HG03558 (cell line): ENCODE data around the gene RIPOR2.
"Not testable (repeated sequence)": the region's sequence is repeated elsewhere in the genome, so short reads cannot be mapped to it uniquely, and the experiment has no call there.

Source experiments
- ATAC-seq: cut with Tn5 transposase; IDR thresholded peaks from one replicate; pipeline ENCODE4 v1.9.1; 2021; ENCODE audit warnings: moderate number of reproducible peaks; ENCODE audit not compliant: unreplicated experiment; ENCODE audit errors: extremely low read depth

RIPOR2 gene

DNA sequence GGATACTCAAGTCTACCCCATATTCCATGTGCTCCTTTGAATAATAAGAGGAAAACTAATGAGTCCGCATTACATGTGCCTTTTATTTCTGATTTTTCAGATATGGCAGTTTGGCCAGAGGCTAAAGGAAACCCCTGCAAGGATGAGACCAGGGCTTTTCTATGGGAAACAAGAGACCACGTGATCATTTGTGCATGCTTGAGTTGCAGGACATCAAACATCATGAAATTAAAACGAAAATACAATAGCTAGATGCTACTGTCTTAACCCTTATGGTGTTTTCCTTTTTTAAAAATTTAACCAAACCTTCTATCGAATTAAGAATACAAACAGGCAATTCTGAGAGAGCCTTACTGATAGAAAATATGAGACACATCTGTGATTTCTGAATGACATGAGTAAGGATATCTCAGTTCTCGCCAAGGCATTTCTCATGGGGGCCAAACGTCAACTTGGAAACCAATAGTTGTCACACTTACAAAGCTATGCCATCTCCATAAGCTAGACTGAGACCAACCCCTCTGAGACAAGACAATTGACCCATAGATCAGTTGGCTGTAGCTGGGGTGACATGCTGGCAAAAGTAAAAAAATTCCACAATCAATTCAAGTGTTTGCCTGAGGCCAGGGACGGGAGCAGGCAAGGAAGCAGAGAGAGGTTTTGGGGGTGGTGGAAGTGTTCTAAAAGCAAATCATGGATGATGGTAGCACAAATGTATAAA, 52.8 kb downstream of the RIPOR2 start:
- no peak for ATAC-seq

DNA sequence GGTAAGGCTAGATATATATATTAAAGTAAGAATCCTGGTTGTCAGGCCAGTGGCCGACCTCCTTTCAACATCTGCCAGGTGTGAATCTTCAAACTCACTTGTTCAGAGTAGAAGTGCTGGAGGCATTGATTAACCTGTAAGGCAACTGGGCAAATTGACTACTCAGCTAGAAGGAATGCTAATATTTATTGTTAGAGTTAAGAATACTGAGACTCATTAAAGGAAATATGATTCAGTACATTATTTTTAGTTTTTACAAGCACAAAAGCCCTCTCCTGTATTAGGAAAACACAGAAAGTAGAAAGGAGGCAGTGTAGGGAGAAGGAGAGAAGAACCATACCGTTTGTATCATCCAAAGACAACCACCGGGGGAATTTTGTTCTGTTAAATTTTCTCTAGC, 53.5 kb downstream of the RIPOR2 start:
- no peak for ATAC-seq

DNA sequence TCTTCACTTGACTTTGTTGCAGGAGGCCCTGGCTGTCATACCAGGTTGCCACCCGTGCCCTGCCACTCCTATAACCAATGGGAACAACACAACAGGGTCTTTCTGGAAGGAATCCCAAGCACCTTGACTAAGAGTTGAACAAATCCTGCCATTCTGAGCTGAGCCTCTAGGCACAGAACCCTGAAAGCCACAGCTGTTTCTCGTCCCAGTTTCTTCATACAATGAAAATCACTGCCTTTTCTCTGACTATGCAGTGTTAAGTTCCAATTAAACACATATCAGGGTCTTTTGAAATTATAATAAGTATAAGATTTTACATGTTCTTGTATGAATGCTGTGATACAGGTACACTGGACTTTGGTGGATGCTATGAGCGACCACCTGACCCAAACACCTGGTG, 54.4 kb downstream of the RIPOR2 start:
- ATAC-seq = no peak

DNA sequence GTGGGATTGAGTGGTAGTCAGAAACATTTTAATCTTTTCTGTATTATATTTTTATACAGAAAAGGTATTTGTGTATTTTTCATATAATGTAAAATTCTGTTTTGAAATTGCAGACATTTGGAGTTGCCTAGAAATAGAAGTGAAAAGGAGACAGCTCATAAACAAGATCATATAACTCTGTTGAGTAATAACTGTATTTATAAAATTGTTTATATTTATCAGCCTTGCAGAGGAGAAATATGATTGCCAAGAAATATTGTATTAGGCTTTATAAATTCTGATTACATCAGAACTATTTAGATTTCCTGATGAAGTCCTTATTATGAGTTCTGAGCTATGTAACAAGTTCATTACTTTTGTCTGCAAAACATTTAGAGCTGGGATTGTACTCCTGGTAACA, 55.3 kb downstream of the RIPOR2 start:
- no peak for ATAC-seq

DNA sequence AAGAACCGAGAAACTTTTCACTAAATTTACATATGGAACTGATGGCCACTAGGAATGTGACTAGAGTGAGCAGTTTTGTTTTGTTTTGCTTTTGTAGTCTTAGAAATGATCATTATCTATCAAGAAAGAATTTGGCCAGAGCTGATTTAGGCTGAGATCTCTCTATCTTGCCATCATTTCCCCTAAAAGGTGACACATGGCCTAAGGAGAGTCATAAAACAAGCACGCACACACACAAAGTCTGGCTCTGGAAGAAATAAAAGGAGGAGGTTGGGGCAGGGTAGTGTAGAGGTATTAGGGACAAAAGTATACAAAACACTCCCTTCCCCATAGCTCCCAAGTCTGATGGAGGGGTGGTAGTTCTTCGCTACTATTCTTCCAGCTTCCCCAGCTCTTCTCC, 56.4 kb downstream of the RIPOR2 start:
- ATAC-seq = no peak

DNA sequence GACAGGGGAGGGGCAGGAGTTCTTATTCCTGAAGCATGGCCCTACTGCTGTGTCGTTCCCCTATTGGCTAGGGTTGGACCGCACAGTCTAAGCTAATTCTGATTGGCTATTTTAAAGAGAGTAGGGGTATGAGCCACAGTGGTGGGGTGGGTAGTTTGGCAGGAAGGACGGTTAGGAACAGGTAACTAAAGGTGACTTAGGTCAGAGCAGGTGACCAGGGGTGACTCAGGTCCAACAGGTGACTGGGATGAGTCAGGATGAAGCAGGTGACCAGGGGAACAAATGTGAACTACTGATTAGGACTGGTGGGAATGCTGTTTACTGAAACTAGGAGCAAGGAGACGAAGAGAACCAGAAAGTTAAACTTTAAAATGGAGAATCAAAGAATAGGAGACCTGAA, 58.0 kb downstream of the RIPOR2 start:
- not testable (repeated sequence) for ATAC-seq

DNA sequence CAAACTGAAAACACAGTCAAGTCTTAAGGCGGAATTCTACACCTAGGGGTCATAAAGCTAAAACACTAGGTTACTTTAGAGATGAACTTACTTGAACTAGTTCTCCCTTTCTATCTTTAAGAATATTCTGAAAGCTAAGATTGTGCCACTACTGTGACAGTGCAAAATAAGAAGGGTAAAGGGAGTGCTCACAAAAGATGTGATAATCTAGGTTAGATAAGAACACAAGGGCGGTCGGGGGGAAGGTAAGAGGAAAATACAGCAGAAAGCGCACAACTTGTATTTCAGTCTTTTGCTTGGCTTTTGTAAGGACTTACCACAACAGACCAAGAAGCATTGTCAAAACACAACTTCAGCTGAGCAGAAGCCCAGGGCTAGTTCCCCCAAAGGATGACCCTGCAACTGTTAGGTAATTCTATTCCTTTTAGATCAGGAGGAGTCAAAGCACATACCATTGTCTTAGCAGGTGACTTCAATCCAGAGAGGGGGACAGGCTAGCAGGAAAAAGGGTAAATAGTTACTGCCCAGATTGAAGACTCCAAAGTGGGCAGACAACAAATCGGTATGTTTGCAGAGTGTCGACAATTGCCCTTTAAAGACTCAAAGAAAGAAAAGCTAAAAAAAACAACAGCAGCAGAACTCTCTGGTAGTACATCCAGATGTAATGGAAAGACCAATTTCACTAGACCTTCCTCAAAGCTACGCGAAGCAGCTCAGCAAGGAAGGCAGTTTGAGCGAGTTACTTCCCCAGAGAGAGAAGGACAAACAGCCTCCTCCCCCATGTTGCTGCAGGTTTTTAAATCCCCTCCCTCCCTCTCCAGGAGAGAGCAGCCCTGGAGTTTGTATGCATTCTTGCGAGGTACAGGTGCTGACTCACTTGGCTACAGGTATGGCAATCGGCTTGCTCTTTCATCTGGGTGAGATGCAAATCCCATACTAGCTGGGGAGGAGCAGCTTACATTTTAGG, 59.0 kb downstream of the RIPOR2 start:
- ATAC-seq = no peak

DNA sequence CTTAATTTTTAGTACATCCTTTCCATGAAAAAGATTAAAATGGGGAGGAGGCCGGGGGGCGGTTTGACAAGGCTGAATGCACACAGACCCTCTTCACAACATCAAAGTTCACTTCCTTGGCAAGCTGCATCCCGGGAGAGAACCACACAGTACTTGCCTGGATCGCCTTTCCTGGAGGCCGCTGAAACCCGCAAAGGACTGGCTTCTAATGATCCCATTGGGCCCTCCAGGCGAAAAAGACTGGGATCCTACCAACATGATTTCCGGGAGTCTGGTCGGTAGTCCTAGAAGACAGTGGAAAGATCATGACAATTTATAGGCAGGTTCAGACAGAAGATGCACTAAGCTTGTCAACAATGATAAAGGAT, 60.2 kb downstream of the RIPOR2 start:
- ATAC-seq = no peak

DNA sequence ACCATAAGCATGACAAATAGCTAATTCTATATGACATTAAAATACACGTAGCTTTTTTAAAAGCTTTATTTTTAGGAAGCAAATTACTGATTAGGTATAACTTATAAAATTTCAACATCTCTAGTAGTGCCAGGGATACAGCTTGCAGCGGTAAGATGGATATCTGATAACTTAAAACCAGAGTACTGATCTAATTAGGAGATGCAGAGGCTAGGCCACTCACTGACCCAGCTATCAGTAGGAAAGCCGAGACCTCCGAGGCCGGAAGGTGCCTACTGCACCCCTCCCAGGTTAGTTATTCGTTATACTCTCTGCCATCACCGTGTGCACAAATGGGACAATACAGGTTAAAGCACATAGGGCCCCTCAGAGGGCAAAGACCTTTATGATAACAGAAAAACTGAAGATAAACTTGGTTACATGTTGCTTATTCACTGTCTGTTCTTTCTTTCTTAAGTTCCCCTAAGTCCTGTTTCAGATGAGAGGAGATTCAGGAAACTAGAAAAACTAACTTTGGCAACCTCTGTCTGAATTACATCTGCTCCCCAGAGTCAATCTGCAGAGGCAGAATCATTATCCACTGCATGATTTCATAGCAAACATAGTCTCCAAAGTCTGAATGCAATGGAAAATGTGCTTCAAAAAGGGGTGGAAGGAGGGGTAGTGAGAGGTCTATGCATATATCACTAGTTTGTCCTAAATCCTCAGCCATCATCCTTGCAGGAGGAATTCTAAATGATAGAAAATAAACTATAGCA, 60.8 kb downstream of the RIPOR2 start:
- no peak for ATAC-seq

DNA sequence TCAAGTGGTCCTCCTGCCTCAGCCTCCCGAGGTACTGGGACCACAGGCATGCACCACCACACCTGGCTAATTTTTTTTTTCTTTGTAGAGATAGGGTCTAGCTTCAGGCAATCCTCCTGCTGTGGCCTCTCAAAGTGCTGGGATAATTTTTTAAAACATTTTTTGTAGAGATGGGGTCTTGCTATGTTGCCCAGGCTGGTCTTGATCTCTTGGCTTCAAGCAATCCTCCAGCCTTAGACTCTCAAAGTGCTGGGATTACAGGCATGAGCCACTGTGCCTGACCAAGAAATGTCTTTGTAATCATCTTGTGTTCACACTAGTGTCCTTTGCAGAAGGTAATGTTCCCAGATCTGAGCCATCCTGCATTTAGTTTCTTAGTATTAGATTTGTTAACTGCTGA, 61.6 kb downstream of the RIPOR2 start:
- ATAC-seq = no peak

DNA sequence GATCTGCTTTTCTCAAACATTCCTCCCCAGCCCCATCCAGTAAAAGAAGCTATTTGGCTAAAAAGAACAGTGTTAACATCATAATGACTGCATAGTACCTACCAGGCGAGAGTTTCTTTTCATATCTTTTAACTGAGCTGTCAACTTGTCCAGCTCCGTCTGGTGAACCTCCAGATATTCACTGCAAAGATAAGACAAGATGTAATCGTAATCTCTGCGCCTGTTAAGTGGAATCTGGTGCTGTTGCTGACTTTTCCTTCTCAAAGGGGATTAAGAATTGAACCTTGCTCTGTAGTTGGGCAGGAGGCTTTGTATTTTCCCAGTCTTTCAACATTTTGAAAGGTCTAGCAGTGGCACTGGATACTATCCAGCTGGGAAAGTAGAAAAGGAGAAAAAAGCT, 63.0 kb downstream of the RIPOR2 start:
- no peak for ATAC-seq

DNA sequence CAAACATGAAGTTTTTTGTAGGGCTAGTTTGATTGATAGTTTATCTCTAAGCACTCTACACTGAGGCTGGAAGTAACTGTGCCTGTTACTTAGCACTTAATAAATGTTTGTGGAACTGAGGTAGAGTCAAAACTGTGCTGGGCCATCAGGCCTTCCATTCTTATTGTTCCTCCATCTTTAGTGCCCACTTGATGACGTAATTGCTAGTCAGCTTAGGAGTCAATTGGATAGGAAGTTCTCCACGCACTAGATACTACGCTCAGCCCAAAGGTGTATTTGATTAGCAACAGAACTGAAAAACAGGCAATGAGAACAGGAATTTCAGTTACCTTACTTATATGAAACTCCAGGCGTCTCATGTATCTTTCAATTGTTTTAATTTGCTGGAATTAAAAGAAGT, 67.0 kb downstream of the RIPOR2 start:
- no peak for ATAC-seq

DNA sequence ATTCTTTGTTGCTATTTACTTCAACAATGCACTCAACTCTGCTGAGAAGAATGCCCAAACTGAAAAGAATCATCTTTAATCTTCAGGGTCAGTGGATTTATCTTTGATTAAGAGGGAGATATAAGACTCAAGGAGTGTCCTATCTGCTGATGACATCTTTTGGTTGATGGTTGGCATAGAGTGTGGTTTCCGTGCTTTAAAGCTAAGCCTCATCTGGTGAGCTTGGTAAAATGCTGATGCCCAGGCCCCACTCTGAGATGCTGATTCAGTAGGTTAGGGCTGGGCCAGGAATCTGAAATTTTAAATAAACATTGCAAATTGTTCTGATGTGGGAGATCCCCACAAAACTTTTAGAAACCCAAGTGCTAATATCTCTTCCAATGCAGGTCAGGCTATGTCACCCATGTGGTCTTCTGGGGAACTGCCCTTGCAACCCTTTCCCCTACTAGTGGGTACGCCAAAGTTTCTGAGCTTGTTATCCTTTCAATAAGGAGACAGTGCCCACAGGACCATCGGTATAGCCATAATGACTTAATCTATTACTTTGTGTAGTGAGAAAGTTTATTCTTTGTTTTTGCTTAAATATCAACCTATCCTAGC, 68.6 kb downstream of the RIPOR2 start:
- no peak for ATAC-seq

DNA sequence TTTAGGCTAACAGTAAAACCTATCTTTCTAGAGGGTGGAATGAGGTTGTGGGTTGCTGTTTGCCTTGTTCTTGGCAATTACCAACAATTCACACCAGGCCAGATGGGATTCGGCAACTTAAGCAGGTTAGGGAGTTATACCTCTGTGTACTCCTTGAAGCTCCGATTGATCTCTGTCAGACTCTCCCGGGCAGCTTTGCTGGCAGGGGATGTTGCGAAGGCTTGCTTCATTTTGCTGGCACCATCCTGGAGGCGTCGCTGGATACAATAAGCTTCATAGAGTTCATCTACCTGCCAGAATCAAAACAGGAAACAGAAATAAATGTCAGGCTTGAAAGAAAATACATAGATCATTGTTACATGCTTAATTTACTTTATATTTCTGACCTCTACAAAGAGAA, 70.6 kb downstream of the RIPOR2 start:
- no peak for ATAC-seq

DNA sequence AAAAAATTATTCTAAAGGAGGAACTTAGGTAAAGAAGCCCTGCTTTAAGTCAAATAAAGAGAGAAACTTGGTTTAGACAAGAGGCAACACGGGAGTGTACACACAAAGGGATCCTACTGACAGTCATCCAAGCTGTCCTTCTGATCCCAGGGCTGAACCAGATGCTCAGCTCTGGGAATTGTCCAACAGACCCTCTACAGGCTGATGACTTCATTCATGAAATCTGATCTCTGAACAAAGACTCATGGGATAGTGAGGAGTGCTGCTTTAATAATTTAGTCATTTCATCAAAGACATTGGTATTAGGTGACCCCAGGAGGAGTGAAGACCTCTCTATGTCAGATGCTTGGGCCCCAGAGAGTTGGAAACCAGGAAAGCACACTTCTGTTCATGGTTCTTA, 71.4 kb downstream of the RIPOR2 start:
- no peak for ATAC-seq

DNA sequence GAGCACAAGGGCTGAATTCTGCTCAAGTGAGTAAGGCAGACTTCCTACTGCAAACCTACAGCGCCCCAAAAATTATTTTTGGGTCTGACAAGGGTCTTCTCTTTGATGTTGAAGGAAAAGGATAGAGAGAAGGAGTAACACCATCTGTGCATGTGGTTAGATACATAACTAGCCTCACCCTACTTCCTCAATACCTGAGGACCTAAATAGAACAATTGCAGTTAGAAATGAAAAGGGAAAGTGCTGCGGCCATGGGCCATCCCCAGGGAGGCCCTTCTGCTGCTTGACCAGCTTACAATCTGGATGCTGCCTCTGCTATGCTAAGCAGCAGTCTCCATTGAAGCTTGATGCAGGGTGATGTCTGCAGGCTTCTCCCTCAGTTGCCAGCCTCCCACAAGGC, 73.8 kb downstream of the RIPOR2 start:
- peak; percentile 68 for ATAC-seq

DNA sequence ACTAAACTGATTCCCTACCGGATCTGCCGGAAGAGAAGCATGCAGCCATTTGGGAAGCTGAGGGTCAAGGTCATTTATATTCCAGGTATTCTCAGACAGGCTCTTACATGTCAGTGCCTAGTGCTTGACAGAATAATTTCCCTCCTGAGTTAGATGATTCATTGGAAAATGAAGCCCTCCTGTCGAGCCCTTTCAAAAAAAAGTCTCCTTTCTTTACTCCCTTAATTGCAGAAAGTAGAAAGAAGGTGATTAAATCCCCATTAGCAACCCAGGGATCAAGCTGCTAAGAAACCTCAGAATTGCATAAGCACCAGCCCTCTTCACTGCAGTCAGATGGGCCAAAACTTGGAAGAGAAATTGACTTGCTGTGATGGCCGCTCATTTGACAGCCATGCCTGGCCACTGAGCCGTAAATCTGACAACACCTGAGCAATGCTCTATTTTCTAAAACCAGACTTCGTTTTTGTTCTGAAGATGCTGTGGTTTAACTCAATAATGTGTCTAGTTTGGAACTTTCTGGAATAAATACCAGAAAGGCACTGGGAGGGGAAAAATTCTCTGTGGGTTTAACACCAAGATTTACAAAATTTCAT, 76.1 kb downstream of the RIPOR2 start:
- no peak for ATAC-seq

DNA sequence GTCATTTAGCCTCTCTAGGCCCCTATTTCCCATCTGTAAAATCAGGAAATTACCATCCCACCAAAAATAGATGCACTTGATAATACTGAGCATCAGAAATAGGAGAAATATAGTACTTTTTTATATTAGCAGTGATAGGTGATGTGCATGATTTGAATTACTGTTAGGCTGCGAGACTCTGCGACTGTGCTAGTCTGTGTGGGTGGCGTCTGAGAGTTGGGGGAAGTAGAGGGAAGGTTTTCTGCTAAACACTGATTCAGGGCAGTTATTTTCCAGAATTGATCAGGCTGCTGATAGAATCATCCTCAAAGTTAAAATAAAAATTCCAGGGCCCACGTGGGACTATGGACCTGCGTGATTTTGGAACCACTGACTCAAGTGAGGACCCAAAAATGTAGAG, 76.6 kb downstream of the RIPOR2 start:
- no peak for ATAC-seq

DNA sequence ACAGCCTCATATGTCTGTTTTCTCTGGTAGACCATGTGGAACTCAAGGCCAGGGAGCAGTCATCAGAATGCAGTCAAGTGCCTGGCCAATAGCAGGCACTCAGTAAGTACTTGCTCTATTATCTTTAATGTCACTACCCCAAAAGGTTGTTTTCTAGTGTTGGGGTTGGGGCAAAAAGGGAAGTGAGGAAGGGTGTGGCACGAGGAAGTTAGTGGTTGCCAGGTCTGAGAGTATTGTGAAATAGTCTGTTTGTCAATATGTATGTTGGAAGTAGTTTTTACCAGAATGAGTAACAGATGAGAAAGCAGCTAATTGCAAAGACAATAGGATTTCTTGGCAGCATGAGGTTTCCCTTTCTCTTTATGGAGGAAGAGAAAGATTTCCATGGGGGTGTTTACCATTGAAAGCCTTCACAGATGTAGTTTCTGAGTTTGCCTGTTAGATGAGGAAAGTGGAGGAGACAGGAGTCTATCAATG, 77.5 kb downstream of the RIPOR2 start:
- ATAC-seq = peak; percentile 47
